GM18505 (cell line): ENCODE data around the gene FZR1.

Experiments used
- ATAC-seq: cut with Tn5 transposase; IDR thresholded peaks from one replicate; pipeline ENCODE4 v1.9.1; 2021; ENCODE audit not compliant: unreplicated experiment
- POLR2A ChIP-seq: IDR thresholded peaks from 4 replicates; pipeline ENCODE4 v1.6.1; 2011; ENCODE audit warnings: borderline replicate concordance; ENCODE audit not compliant: insufficient read depth, insufficient read length; ENCODE audit errors: extremely low read depth

FZR1 gene

DNA sequence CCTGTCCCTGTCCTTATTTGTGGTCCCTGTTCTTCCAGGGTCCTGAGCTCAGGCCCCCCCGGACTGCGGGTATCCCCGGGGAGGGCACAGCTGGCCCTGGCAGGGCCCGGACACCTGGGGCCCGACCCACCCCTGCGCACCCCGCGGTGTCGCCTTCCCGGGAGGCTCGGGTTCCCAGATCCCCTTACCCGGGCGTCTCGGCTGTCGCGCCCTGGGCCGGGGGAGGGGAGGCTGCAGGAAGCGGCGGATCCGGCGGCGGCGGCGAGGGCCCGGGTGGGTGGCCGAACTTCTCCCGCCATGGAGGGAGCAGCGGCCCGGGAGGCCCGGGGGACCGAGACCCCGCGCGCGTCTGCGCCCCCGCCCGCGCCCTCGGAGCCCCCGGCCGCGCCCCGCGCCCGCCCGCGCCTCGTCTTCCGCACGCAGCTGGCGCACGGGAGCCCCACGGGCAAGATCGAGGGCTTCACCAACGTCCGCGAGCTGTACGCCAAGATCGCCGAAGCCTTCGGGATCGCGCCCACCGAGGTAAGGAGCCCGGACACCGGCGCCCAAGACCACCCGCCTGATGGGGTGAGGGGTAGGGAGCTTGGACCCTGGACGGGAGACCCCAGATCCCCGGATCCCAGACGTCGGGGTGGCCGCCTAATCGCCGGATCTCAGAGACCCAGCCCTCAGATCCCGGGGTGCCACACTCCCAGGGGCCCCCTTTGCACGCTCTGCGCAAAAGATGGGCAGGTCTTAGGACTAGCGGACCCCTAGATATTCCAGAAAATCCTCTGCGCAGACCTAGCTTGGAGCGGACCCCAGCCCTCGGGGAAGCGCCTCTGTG is 79.4 kb downstream of the FZR1 start, which contains the start of gene GIPC3:
TSS of gene GIPC3 (plus strand) at position 178 of the 826 bp plus-strand sequence. CDS start at position 298, 120 bp downstream.
- no peak for ATAC-seq
- no peak for TF ChIP-seq POLR2A

DNA sequence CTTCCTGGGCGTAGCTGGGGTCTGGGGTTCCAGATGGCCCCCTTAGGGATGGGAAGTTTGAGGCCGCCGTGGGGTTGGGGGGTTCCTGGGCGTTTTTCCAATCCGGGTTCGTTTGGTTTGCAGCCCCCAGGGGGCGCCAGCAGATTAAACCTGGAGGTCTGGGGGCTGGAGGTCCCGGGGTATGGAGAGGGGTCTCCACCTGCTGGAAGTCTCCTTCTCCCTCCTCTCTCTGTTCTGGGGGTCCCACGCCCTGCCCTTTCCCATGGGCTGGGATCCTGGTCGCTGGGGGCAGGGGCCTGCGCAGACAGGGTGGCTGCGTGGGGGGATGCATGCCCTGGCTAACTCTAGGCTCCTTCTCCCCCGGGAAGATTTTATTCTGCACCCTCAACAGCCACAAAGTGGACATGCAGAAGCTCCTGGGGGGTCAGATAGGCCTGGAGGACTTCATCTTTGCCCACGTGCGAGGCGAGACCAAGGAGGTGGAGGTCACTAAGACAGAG is 80.1 kb downstream of the FZR1 start:
- ATAC-seq, result no peak
- no peak for TF ChIP-seq POLR2A

GRCh38 chr19:3586707-3587346 is 80.7 kb downstream of the FZR1 start:
- TF ChIP-seq POLR2A, result no peak
- no peak for ATAC-seq
